ENCODE results near the gene GPR39.
"Not testable (repeated sequence)": the region's sequence is repeated elsewhere in the genome, so short reads cannot be mapped to it uniquely, and the experiment has no call there.

Gene GPR39

GRCh38 chr2:132515010-132515409 lies 98.4 kb downstream of the GPR39 start:
- no peak for DNase-seq

DNA sequence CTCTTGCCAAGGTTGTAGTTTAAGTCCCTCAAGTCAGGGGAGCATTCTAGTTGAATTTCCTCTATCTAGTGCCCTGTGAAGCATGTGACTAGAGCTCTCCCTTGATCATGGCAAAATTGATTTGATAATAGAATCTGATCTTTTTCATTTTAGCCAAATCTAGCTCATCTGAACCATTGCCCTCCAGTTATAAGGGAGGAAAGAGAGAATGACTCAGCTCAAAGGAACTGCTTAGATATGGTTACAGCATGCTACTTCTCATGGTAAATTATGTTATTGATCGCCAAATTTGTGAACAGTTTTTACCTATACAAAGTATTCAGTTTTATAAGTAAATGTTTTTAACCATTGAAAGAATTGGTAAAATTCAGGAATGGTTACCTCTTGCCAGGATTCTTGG lies 100.8 kb downstream of the GPR39 start:
- DNase-seq, result no peak

GRCh38 chr2:132518302-132518701 lies 101.7 kb downstream of the GPR39 start:
- DNase-seq, result no peak

- no peak for DNase-seq
Measured at GRCh38 chr2:132519566-132519965, 103.0 kb downstream of the GPR39 start.

DNA sequence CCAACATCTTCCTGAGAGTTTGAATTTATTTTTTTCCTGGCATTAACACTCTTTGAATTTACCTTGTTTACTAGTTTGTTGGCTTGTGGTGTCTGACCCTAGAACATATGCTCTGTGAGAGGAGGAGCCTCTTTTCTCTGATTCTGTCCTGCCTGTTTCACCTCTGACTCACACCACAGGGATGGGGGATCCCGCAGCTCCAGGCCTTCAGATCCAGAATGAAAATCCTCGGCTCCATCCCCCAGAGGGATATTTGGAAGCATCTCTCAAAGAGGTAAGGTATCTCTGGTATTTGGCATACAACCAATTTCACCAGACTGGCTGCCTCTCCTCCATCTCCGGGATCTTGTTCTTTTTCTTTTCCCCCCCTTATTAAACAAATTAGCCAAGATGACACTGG lies 104.7 kb downstream of the GPR39 start:
- no peak for DNase-seq

DNA sequence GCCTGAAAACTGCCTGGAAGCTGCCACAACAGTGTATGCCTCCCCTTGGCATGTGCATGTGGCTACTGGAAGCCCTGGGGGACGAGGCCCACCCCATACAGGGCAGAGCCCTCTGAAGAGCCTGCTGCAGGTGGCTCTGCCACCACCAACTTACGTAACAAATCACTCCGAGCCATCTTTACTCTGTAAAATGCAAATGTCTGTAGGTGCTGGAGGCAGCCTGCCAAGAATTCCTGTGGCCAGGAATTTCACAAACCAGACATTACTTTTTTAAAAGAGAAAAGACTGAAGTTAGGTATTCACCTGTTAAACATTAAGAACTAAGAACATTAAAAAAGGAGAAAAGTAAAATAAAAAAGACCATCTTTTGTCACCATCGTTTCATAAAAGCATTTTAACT lies 106.3 kb downstream of the GPR39 start:
- no peak for DNase-seq

- DNase-seq, result not testable (repeated sequence)
Measured at GRCh38 chr2:132537061-132537460, 120.5 kb downstream of the GPR39 start.

GRCh38 chr2:132538331-132538855 lies 121.8 kb downstream of the GPR39 start:
- DNase-seq, result no peak

GRCh38 chr2:132540166-132540565 lies 123.6 kb downstream of the GPR39 start:
- no peak for DNase-seq

DNA sequence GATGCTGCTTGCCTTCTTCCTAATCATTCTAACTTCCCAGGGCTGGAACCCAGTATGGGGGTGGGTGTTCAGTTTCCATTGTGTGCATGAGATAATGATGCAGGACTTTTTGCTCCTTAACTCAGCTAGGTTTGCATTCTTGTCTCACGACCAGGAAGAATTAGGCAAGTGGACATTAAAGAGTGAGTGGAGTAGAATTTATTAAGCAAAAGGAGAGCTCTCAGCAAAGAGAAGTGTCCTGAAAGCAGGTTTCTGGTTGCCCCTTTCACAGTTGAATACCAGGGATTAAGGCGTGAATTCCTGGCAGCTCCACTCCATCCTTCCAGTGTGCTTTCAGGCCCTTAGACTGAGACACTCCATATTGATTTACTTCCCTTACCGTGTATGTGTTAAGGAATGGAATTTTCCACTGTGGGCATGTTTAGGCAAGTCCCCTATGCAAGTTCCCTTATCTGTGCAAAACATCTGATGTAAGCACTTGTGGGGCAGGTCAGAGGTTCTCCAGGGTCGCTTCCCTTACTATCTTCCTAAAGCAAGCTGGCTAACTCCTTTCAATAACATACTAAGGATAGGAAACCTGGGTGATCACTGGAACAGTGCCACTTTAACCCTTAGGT lies 126.5 kb downstream of the GPR39 start:
- DNase-seq, result no peak

GRCh38 chr2:132544006-132544630 lies 127.5 kb downstream of the GPR39 start:
- DNase-seq, result no peak

- peak; percentile 76 for DNase-seq
Measured at GRCh38 chr2:132547090-132547687, 130.6 kb downstream of the GPR39 start.

GRCh38 chr2:132549935-132550670 lies 133.5 kb downstream of the GPR39 start:
- DNase-seq, result no peak

DNA sequence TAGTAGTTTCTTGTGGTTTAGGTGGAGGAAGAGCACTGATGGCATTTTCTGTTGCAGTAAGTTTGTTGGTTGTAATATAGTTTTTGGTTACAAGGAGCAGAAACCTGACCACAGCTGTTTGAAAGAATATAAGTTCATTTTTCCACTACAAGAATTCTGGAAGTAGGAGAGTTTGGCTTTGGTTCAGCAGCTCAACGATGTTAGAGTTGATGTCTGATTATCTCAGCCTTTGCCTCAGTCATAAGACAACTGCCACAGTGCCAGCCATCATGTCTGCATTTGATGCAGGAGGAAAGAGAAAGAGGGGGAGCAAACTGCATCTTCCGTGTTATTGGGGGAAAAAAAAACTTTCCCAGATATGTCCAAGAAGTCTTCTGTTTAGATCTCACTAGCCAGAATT lies 134.3 kb downstream of the GPR39 start:
- no peak for DNase-seq

DNA sequence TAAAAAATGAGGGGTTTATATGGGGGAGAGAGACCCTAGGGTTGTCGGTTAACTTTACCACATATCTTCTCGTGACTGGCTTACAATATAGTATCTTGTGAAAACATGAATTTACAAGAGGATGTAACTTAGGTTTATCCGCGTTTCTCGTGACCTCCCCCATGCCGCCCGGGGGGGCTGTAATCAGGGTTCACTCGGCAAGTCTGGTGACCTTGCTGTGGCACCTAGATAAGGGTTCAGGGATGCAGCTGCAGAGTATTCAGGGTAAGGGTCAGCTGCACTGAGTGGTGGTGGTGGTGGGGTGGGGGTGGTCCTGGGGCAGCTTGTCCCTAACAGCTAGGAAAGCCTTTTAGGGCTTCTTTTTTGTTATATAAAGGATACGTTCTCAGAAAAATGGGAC lies 141.1 kb downstream of the GPR39 start:
- DNase-seq, result no peak

- no peak for DNase-seq
Measured at GRCh38 chr2:132559326-132559725, 142.7 kb downstream of the GPR39 start.

DNA sequence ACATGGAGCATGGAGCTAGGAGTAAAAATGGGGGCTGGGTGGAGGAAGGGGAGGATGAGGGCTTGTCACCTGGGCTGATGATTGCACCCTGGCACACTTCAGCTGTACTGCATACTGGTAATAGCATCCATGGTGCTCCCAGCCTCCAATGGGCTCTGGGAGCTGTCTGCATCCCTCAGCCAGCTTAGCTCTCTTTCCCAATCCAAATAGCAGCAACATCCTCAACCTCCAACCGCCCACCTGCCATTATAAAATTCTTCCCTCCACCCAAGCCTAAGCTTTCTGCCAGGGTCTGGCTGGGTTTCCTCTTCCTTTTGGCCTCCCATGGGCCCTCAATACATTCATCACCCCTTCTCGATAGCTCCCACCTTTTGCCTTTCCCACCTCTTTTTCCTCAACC lies 143.3 kb downstream of the GPR39 start:
- no peak for DNase-seq

DNA sequence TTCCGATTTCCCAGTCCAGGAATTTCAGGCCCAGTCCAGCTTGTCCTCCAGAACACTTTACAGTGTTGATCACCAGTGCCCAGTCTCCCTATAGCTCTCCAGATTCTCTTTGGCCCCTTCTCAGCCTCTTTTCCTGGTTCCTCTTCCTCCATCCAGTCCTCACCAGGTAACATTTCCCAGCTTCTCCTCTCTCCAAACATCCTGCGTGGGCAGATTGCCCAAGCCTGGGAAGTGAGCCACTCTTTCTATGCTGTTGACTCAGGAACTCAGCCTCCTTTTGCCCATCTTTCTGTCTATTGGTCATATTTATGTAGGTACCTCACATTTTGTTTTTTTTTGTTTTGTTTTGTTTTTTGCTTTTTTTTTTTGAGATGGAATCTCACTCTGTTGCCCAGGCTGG lies 144.0 kb downstream of the GPR39 start:
- no peak for DNase-seq

GRCh38 chr2:132562245-132562644 lies 145.6 kb downstream of the GPR39 start:
- no peak for DNase-seq

- DNase-seq, result no peak
Measured at GRCh38 chr2:132564065-132564464, 147.5 kb downstream of the GPR39 start.

DNA sequence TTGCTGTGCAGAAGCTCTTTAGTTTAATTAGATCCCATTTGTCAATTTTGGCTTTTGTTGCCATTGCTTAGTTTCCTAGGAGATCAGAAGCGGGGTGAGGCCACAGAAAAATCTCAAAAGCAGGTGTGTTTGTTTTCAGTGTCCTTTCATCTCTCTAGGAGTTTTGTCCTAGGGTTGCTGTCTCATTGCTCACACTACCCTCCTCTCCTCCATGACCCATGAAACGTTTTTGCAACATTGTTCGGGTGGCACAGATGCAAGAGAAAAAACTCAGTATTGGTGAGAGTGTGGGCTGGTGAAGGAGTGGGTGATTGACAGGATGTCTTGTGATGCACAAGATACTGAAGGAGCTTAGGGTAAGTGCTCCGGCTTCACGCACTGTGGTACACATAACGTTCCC lies 149.8 kb downstream of the GPR39 start:
- no peak for DNase-seq

DNA sequence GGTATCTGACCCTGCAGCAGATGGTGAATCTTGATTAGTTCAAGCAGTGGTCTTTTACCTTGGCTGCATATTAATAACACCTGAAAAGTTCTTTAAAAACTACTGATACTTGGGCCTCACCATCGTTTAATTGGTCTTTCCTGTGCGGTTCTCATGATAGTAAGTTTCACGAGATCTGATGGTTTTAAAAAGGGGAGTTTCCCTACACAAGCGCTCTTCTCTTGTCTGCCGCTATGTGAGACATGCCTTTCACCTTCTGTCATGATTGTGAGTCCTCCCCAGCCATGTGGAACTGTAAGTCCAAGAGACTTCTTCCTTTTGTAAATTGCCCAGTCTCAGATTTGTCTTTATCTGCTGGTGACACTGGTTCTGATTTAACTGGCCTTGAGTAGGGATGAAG lies 151.1 kb downstream of the GPR39 start:
- no peak for DNase-seq

GRCh38 chr2:132568656-132569055 lies 152.1 kb downstream of the GPR39 start:
- no peak for DNase-seq

Measured in activated CD8-positive, alpha-beta memory T cell treated with anti-CD3 and anti-CD28 coated beads, Interleukin-2, amount 50 U/mL, for 48 hours (primary cell).